Activated CD4-positive, alpha-beta T cell treated with anti-CD3 and anti-CD28 coated beads, Interleukin-2, amount 50 U/mL, for 16 hours (primary cell): ENCODE results near the gene PROK2.
A peak's percentile ranks its signal among the peaks of the same experiment; 100 is the strongest.

Experiments used
- DNase-seq: peaks from one replicate; pipeline ENCODE4 v3.0.0-alpha.2; 2020

Gene PROK2, protein sequence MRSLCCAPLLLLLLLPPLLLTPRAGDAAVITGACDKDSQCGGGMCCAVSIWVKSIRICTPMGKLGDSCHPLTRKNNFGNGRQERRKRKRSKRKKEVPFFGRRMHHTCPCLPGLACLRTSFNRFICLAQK

DNA sequence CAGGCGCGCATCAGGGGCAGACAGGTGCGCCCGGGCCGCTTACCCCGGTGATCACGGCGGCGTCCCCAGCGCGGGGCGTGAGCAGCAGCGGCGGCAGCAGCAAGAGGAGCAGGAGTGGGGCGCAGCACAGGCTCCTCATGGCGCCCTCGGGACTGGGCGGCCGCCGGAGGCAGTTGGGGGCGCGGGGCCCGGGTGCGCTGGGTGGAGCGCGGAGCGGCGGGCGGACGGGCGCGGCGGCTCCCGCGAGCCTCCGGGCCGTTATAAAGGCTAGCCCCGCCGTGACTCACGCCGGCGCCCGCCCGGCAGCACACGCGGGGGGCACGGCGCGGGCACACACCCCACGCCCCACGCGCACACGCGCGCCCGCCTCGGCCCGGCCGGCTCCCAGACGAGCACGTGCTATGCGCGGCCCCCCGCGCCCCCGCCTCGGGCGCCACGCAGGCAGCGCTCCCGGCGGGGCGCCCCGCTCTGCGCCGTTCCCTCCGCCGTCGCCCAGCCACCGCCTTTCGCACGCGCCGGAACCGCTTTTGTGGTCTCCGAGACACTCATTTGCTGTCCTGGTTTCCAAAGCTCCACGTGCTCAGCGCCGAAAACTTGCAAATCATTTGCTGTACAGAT lies at the start of gene PROK2:
Gene PROK2, minus strand, starts transcription at position 235 of the 618 bp plus-strand sequence. Its CDS starts 96 bp downstream, at position 139.
- peak; percentile 41 for DNase-seq

DNA sequence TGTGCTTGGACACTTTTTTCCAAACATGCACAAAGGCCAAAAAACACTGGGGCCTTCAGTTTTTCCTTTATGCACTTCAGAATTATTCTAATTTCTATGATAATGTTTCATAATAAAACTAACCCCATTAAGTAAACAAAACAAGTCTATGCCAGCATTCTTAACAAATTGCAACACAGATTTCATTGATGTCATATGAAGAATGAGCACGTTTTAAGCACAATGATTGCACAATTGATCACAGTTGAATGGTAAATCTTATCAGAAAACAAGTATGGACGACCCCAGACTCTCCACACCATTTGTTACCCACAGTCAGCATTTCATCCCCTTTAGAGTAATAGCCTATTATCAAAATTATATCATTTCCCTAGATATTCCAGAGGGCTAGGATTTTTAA lies 46.7 kb upstream of the PROK2 start:
- no peak for DNase-seq

DNA sequence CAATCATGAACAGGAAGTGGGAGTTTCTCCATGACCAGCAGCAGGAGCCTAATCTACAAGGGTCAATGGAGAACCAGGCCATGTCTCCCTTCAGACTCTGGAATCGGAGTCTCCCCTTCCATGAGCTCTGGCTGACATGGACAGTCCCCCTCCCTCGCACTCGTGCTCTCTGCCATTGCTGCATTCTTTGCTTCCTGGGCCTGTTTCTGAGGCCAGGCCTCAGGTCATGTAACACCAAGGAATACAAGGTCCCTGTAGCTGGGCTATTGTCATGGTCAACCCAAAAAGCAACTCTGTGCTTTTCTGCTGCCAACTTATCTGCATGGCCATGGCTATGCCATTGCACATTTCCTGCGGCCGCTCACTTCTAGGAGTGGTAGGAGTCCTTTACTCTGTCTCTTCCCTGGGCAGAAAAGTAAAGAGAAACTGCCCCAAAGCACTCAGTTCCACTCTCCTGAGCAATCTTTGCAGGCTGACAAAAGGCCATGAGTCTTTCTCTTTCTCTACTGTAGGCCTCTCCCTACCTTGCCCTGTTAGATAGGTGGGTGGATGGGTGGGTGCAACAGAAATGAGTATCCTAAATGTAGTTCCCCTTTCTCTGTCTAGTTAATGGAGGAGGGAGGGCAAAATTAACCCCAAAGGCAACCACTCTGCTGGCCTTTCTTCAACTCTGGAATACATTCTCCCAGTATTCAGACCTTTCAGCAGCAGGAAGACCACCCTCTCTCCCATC lies 40.8 kb upstream of the PROK2 start:
- DNase-seq, result no peak

DNA sequence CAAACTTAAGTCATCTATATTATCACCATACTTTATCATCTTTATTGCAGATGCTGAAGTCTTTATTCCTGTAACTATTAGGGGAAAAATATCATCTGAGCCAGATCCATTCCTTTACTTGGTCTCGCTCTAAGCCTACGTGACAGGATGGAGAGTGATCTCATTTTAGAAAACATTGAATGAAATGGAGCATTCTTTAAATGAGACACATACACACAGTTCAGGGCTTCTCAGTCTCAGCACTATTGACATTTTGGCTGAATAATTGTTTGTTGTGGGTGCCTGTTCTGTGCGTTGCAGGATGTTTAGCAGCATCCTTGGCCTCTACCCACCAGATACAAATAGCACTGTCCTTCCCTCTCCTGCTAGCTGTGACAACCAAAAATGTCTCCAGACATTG lies 36.2 kb upstream of the PROK2 start:
- DNase-seq, result no peak

DNA sequence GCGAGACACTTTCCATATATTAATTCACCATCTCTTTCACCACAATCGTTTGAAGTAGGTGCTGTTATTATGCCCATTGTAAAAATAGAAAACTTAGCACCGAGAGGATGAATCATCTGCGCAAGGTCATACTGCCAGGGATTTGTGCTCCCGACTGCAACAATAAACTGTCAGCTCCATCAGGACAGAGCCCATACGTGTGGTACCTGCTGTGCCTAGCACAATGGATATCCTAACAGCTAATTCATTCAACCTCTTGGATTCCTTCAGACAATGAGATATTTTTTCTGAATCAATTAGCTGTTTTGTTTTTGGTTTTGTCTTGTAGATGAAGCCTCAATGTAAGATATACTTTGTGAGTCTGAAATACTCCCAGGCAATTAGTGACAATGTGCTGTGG lies 32.3 kb upstream of the PROK2 start:
- no peak for DNase-seq

DNA sequence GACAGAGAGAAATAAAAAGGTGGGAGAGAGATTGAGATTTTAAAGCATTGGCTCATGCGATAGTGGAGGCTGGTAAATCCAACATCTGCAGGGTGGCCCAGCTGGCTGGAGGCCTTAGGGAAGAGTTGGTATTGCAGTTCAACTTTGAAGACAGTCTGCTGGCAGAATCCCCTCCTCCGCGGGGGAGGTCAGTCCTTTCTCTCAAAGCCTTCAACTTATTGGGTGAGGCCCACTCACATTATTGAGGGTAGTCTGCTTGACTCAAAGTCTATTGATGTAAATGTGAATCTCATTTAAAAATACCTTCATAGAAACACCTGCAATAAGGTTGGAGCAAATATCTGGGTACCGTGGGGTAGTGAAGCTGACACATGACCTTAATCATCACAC lies 31.8 kb upstream of the PROK2 start:
- DNase-seq, result no peak

DNA sequence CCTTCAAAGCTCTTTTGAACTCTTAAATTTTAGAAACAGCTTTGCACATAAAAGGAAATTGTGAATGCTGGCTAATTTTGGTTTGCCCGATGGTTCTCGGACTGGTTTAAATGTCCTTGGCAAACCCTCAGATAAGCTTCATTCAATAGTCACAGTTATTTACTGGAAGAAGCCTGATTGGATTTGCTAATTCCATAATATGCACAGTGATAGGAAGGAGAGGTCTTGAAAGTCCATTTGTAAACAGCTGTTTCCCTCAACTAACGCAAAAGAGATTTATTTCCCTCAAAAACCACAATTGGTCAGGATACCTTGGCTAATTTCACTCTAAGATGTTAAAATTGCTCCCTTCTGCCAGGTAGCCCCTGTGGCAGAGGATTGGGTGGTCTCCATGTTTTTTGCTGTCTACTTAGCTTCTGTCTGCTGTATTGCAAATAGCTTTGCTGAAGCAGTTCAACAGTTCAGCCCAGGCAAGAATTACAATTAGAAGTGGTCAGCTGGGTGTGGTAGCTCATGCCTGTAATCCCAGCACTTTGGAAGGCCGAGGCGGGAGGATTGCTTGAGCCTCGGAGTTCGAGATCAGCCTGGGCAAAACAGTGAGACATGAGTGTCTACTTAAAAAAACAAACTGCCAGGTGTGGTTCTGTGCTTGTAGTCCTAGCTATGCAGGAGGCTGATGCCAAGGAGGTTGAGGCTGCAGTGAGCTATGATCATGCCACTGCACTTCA lies 30.6 kb upstream of the PROK2 start:
- DNase-seq, result no peak

DNA sequence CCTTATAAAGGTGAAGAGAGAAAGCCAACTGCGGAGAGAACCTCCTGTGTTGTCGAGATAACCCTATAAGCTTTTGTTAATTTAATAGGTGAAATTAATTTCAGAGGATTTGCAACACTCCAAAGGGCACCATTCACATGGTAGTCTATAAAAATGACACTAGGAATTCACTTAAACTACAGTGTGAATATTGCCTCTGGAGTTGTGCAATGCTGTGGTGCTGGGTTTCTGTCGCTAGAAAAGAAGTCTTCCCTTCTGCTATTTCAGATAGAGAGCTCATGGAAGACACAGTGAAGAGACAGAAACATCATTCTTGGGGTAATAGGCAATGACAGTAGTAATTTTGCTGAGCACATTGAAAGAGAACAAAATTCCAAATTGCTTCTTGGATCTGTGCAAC lies 28.8 kb upstream of the PROK2 start:
- no peak for DNase-seq

DNA sequence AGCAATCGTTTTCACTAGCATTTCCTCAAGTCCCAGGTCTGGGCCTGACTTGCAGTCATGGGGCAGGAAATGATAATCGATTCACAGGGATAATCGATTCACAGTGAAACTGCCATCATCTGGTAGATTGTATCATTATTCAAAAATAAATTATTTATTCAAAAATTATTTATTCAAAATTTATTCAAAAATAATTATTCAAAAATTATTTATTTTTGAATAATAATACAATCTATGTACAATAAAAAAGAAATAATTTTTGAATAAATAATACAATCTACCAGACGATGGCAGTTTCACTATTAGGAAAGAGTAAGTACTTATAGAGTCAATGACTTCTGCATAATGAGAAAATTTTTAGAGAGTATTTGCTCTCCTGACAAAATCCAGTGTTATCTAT lies 28.1 kb upstream of the PROK2 start:
- DNase-seq, result no peak

DNA sequence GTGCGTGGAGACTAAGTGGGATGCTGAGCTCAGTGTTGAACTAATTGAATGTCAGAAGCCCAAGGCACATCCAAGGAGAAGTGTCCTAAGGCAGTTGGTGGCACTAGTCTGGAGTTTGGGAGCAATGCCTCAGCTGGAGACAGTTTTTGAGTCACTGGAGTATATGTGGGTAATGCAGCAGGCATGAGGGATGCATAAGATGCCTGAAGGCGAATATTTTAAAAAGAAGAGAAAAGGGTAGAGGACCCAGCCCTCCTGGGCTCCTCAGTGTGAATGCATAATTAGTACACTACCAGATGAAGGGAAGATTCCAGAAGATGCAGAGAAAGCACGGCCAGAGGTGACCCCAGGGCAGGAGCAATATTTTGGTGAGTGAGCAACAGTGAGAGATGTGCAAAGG lies 25.1 kb upstream of the PROK2 start:
- no peak for DNase-seq

DNA sequence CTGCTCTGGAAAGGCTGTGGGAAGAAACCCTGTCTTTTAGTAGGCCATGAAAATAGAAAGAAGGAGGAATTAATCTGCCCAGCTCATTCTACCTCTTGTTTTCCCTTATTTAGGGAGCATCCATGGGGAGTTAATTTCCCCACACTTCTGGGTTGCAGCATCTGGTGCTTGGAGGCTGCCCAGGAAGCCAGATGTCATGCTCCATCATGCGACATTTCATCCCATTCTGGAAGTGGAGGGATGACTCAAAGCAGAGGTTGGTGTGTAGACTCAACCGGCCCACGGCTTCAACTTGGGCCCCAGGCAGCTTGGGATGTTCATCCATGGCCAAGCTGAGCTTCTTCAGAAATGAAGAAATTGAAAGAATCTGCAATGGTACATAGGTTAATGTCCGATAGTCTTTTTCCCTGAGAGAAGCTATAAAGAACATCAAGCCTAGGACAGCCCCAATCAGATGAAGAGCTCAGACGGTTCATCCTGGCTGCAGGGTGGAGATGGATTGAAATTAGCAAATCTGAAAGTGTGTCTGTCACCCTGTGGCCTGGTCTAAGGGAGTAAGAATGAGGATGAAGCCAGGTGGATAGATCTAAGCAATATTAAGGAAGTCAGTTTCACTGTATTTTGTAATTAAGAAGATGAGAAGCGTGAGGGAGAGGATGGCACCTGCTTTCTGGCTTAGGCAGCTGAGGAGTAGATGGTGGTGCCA lies 24.5 kb upstream of the PROK2 start:
- no peak for DNase-seq

DNA sequence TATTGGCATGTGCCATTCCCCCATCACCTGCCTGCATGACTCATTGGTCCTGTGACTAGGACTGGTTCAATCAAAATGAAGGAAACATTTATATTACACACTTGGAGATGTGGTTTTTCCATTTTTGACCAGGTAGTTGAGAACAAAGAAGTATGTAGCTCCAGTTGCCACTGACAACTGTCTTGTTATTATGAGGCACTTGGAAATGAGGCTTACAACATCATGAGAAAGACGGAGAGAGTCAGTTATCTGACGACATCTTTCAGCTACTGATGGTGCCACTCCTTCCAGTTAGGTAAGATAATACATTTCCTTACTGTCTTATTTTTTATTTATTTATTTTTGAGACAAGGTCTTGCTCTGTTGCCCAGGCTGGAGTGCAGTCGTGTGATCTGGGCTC lies 21.8 kb upstream of the PROK2 start:
- DNase-seq, result no peak

DNA sequence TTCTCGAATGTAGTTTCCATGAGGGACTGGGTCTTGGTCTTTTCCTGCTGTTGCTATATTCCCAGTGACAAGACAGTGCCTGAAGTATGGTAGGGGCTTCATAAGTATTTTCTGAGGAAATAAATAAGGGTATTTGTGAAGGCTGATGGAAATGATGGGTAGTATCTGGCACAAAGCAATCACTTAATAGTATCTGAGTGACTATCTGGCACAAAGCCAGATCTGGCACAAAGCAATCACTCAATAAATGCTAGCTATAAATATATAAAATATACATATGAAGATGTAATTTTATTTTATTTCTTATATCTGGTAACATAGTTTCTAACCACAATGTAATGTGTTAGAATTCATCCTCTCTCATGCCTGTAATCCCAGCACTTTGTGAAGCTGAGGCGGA lies 20.7 kb upstream of the PROK2 start:
- DNase-seq, result no peak

DNA sequence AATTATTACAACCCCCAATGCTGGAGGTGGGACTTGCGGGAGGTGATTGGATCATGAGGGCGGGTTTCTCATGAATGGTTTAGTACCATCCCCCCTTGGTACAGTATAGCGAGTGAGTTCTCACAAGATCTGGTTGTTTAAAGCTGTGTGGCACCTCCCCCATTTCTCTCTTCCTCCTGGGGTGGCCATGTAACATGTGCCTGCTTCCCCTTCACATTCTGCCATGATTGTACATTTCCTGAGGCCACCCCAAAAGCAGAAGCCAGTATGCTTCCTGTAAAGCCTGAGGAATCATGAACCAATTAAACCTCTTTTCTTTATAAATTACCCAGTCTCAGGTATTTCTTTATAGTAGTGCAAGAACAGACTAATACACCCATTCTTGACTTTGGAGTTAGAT lies 20.3 kb upstream of the PROK2 start:
- DNase-seq, result no peak

DNA sequence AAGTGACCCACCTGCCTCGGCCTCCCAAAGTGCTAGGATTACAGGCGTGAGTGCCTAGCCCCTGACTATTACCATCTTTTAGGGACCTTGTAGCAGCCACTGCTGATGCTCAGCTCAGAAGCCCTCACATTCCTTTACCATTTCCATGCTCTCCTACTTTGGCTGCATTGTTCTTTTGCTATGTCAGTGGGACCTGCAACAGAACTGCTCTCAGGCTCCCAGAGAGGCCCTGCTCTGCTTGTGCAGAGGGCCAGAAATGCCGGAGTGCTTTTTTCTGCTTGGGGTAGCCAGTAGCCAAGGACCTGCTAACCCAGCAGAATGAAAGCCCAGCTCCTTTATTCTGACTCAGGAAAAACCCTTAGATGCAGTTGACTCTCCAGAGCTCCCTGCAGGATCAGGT lies 18.3 kb upstream of the PROK2 start:
- no peak for DNase-seq

DNA sequence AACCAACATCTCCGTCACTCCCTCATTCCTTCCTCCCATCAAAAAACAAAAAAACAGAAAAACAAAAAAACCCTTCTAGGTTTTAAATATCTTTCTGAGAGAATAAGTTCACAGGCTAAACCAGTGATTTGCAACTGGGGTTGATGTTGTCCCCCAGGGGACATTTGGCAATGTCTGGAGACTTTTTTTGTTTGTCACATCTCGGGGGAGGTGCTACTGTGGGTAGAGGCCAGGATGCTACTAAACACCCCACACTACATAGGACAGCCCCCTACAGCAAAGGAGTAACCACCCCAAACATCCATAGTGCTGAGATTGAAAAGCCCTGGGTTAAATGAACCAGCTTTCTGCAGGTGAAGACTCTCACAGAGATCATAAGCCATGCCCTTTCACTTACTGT lies 17.0 kb upstream of the PROK2 start:
- DNase-seq, result no peak

DNA sequence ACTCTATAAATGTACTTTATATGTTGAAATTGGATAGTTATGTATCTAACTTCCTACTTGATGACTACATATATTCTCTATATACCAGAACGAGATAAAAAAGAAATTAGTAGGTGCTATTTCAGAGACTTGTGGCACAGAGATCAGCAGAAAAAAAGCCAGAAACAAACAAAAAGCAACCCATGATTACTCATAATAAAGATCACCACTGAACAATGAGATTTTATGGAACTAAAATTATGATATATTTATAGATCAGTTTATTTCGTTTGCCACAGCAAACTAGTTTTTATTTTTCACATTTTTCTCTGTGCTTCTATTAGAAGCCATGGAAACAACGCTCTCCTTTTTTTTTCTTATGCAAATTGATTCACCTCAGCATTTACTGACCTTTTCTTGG lies 15.1 kb upstream of the PROK2 start:
- no peak for DNase-seq

DNA sequence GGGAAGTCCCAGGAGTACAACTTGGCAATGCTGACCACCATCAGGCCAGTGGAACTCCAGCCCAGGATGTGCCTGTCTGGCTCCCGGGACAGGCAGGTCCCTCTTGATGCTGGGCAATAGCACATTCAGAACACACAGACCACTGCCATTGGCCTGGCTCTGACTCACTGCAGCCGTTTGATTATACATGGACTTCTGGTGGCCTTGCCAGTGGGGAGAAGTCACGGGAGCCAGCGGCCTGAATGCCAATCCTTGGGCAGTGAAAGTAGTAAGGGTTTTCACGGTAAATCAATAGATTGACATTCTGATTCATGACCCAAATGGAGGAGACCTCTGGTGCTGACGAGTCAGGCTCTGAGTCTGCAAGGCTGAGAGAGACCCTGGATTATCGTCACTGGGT lies 12.5 kb upstream of the PROK2 start:
- DNase-seq, result no peak

DNA sequence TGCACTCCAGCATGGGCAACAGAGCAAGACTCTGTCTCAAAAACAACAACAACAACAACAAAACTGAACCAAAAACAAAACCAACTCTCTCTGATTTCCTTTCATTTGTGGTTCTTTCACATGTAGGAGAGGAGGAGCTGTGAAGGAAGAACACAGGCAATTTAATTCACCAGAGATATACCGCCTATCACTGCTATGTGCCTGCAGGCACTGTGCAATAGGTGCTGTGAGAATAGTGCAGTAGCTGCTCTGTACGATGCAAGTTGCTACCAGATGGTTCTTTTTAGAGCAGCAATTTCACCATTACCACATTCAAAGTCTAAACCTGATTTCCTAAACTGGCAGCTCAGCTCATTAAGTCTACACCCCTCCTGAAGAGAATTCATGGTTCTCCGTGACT lies 11.3 kb upstream of the PROK2 start:
- DNase-seq, result no peak

DNA sequence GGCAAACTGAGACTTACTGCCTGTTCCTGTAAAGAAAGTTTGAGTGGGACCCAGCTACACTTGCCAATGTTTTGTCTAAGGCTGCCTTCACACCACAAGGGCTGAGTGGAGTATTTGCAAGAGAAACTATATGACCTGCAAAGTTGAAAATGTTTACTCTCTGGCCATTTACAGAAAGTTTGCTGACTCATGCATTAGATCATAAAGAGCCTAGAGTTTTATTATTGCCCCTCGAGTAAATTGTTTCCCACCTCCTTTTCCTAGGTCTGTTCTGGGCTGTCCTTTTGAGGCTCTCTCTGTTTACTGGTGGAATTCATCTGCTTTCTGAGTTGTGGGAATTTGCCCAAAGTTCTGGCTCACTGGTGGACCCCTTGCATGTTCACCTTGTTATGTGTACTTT lies 6.7 kb upstream of the PROK2 start:
- no peak for DNase-seq

DNA sequence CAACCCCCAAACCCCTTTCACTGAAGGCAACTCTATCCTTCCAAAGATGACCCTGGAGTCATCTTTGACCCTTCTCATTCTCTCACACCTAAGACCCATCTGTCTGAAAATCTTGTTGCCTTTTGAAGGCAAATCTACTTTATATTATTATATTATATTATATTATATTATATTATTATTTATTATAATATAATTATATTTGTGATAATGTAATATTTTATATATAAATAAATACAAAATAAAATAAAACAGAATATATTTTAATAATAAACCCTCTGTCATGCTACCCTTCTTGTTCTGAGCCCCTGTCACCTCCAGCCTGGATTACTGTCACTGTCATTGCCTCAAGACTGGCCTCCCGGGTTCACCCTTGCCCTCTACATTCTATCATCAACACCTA lies 5.0 kb upstream of the PROK2 start:
- no peak for DNase-seq

DNA sequence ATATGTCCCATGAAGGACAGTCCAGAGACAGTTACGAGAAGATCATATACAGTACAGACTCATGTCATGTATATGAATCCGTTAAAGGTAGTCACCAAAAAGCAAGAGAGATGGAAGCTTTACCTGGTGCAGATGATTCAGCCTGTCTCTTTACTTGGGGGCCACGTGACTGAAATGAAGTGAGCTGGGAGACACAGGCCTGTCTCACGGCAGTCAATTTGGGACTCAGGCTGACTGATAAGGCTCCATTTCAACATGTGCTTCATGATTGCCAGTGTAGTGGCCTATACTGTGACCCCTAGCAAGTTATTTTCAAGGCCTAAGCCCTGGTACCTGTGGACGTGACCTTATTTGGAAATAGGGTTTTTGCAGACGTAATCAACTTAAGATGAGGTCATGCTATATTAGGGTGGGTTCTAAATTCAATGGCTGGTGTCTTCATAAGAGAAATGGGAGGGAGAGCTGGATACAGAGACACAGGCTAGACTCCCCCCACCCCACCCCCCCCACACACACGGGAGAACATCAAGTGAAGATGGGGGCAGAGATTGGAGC lies 3.0 kb upstream of the PROK2 start:
- no peak for DNase-seq

DNA sequence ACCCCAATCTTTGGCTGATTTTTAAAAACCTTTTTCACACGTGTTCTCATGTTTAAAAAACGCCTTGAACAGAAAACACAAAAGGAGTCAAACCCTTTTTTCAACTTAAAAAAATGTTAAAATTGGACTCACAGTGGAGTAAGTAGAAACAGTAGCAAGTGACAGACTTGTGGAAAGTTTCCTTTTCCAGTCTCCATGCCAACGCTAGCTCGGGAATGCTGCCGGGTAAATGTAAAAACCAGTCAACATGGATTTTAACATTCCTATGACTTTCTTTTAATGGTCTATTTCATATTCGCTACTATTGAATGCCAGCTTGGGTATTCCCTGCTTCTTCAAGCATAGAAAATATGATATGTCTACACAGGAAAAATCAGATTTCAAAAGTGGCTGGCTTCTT lies 1.6 kb upstream of the PROK2 start:
- DNase-seq, result no peak
